GM19035 (cell line): ENCODE data around the gene PEAK1.

ENCODE experiments used
- ATAC-seq: cut with Tn5 transposase; IDR thresholded peaks from one replicate; pipeline ENCODE4 v1.9.1; 2021; ENCODE audit not compliant: unreplicated experiment

Gene PEAK1

GRCh38 chr15:77370580-77370979 lies 49.3 kb downstream of the PEAK1 start:
- ATAC-seq = no peak

GRCh38 chr15:77369168-77369567 lies 50.7 kb downstream of the PEAK1 start:
- no peak for ATAC-seq

- ATAC-seq = no peak
These were observed 52.3 kb downstream of the PEAK1 start for GRCh38 chr15:77367631-77368030.

GRCh38 chr15:77361456-77361855 lies 58.4 kb downstream of the PEAK1 start:
- ATAC-seq = no peak

GRCh38 chr15:77358545-77359240 lies 61.2 kb downstream of the PEAK1 start:
- no peak for ATAC-seq

GRCh38 chr15:77356305-77356704 lies 63.6 kb downstream of the PEAK1 start:
- no peak for ATAC-seq

- no peak for ATAC-seq
These were observed 64.6 kb downstream of the PEAK1 start for GRCh38 chr15:77355321-77355720.

- no peak for ATAC-seq
These were observed 65.8 kb downstream of the PEAK1 start for GRCh38 chr15:77354063-77354462.

GRCh38 chr15:77352887-77353286 lies 67.0 kb downstream of the PEAK1 start:
- no peak for ATAC-seq

GRCh38 chr15:77350792-77351191 lies 69.1 kb downstream of the PEAK1 start:
- ATAC-seq = no peak

GRCh38 chr15:77349666-77350065 lies 70.2 kb downstream of the PEAK1 start:
- ATAC-seq = no peak

GRCh38 chr15:77348511-77348910 lies 71.4 kb downstream of the PEAK1 start:
- no peak for ATAC-seq

GRCh38 chr15:77347197-77347596 lies 72.7 kb downstream of the PEAK1 start:
- ATAC-seq = no peak

GRCh38 chr15:77346245-77347036 lies 73.5 kb downstream of the PEAK1 start:
- ATAC-seq = no peak

GRCh38 chr15:77342807-77343206 lies 77.1 kb downstream of the PEAK1 start:
- ATAC-seq = no peak

GRCh38 chr15:77340245-77340644 lies 79.7 kb downstream of the PEAK1 start:
- ATAC-seq = no peak

- no peak for ATAC-seq
These were observed 83.9 kb downstream of the PEAK1 start for GRCh38 chr15:77336006-77336405.

- ATAC-seq = no peak
These were observed 84.6 kb downstream of the PEAK1 start for GRCh38 chr15:77335298-77335697.

GRCh38 chr15:77333166-77333565 lies 86.7 kb downstream of the PEAK1 start:
- ATAC-seq = no peak

- no peak for ATAC-seq
These were observed 90.7 kb downstream of the PEAK1 start for GRCh38 chr15:77329202-77329601.

GRCh38 chr15:77327844-77328529 lies 91.9 kb downstream of the PEAK1 start:
- ATAC-seq = no peak

GRCh38 chr15:77327168-77327567 lies 92.7 kb downstream of the PEAK1 start:
- no peak for ATAC-seq
